HG03457 (cell line): ENCODE results near the gene GDPGP1.

Experiments used
- ATAC-seq: cut with Tn5 transposase; IDR thresholded peaks from one replicate; pipeline ENCODE4 v1.9.1; 2021; ENCODE audit warnings: moderate number of reproducible peaks; ENCODE audit not compliant: unreplicated experiment

Gene GDPGP1

DNA sequence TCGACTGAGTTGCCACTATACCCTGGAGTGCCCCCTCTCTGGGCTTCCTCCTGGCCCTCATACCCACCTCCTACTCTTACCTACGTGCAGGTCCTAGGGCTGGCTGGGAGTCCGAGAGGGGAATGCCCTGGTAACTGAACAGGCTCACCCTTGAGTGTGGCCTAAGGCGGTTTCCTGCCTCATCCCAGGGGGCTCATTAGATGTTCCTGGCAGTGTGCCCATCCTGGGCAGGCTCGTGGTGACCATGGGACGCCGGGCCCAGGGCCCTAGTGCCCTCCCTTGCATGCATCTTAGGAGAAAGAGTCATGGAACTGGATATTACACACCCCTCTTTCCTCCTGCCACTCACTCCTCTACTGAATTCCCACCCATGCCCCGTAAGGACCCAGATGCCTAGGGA is 30.1 kb upstream of the GDPGP1 start:
- ATAC-seq = no peak

GRCh38 chr15:90205050-90205848 is 28.8 kb upstream of the GDPGP1 start:
- no peak for ATAC-seq

DNA sequence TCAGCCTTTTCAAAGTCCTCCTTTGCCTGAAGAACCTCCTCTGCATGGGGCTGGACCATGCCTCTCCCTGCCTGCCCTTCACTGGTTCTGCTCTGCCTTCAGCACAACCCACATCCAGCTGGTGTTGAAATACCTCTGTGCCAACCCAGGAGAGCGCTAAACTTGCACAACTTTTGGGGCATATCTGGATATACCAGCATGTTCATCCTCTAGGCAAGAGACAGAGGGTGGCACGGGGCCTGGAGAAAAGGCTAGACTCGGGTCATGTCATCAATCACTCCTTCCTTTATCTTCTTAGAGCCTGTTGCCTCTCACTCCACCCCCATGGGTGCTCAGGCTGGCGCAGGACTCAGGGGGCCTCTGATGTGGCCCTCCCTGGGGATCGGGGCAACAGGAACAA is 28.1 kb upstream of the GDPGP1 start:
- no peak for ATAC-seq

GRCh38 chr15:90207252-90207651 is 26.8 kb upstream of the GDPGP1 start:
- no peak for ATAC-seq

GRCh38 chr15:90208356-90208755 is 25.7 kb upstream of the GDPGP1 start:
- no peak for ATAC-seq

DNA sequence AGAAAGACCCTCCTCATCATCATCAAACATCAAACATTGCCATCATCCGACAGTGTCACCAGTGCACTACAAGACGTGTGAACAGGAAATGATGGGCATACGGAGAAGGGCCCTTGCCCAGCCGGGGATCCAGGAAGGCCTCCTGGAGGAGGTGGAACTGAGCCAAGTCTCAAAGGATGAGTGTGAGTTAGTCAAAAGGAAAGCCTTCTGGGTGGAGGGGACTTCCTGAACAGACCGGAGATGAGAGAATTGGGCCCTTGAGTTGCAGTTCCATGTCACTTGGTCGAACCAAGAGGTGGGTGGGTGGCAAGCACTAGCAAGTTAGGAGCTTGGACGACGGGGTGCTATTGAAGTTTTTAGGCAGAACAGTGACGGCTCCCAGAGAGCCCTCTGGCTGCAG is 24.4 kb upstream of the GDPGP1 start:
- ATAC-seq = no peak

DNA sequence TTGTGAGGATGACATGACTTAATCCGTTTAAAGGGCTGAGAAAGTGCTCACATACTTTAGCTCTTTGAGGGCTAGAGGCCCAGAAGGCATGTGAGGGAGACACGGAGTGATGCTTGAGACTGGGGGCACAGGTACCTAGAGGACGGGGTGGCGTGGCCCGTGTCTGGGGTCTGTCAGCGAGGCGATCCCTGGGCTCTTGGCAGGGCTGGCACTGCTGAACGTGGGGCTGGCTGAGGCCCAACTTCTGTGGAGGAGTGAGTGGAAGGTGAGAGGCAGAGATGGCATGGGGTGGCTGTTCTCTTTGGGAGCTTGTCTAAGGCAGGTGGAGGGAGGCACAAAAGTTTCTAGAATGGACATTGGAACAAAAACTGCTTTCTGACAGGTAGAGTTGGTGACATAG is 23.4 kb upstream of the GDPGP1 start:
- no peak for ATAC-seq

DNA sequence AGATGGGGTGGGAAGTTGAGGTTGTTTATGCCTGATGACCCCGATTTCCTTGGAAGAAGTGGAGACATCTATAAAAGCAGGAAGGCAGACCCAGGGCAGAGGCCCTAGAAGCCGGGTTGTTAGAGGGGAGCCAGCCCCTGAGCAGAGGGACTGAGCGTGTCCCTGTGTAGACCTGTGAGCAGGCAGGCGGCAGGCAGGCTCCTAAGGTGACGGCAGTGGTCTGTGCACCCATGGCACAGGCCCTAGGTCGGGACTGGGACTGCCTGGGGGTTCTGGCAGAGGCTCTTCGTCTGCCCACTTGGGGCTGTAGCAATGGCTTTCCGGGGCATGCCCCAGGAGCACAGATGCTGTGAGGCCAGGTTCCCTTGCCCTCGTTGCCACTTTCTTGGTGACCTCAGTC is 23.0 kb upstream of the GDPGP1 start:
- no peak for ATAC-seq

GRCh38 chr15:90211440-90212143 is 22.4 kb upstream of the GDPGP1 start:
- ATAC-seq = no peak

DNA sequence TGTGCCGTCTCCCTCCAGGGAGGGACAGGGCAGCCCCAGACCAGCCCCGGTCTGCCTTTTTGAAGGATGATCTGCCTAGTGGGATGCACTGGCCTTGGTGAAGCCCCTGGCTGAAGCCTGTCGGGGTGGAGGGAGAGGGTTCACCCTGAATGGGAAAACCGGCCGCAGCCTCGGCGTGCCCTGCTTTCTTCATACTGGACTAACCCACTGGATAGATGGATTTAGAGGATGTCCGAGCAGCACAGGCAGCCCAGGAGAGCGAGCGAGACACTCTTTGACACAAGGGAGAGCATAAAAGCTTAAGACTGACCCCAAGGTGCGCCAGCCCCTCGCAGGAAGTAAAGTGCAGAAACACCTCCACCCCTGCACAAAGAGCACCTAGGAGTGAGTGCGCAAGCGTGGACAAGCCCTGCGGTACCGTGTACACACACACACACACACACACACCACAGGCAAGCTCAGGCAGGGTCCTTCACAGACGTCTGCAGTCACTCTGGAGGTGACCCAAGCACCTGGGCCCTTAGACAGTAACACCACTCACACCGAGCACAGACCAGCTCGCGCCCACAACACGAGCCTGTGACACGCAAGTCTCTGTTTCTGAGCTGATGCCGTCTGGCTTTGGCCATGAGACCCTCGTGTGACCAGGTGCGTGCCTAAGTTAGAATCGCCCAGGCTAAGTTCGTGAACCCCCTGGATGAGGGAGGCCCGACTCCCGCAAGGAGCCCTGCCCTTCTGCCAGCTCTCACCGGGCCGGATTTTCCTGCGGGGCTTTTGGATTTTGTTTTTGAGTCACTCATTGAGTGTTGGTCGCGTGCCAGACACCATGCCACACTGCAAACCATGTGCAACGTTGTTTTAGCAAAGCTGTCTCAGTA is 21.5 kb upstream of the GDPGP1 start:
- ATAC-seq = no peak

- no peak for ATAC-seq
Observed at GRCh38 chr15:90213122-90213817, 20.7 kb upstream of the GDPGP1 start.

GRCh38 chr15:90213818-90214204 is 20.2 kb upstream of the GDPGP1 start:
- ATAC-seq = no peak

- no peak for ATAC-seq
Observed at GRCh38 chr15:90214553-90215196, 19.3 kb upstream of the GDPGP1 start.

GRCh38 chr15:90217671-90218394 is 16.2 kb upstream of the GDPGP1 start:
- ATAC-seq = no peak

DNA sequence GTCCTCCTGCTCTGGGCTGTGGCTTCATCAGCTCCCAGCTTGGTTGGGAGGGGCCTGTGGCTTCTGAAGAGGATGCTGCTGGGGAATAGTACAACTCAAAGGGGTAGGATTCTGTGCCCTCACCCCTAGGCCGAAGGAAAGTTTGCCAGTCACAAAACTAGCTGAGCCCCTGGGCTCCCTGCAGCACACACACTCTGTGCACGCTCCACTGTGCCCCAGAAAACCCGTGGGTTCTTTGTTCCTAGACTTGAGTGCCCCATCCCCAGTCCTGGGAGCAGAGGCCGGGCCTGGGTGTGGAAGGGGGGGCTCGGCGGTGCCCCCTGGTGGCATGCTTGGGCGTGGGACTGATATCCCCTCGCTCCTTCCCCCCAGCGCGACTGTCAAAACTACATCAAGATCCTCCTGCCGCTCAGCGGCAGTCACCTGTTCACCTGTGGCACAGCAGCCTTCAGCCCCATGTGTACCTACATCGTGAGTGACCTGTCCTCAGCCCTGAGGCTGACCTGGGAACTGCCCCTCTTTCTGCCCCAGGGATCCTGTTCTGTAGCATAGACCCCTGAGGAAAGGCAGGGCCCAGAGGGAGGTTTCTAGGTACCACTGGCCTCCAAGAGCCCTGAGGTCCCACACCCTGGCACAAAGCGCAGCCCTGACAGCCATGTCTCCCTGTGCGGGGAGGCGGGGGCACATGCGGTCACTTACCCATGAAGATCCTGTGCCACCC is 14.4 kb upstream of the GDPGP1 start:
- ATAC-seq = no peak

GRCh38 chr15:90221246-90221900 is 12.6 kb upstream of the GDPGP1 start:
- no peak for ATAC-seq

DNA sequence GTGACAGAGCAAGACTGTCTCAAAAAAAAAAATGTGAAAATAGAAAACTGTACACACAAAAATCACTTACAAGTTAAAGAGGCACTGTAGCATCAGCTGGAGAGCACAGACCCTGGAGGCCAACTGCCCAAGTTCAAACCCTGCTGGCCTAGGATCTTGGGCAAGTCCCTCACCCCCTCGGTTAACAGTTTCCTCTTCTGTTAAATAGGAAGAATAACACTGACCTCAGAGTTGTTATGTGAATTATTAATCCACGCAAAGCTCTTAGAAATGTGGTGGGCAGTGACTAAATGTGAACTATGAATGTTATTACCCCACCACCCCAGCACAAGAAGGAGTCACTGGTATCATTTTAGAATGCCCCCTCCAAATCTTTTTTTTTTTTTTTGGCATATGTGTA is 11.5 kb upstream of the GDPGP1 start:
- no peak for ATAC-seq

- ATAC-seq = no peak
Observed at GRCh38 chr15:90223441-90224165, 10.4 kb upstream of the GDPGP1 start.
